AG04450 (cell line): ENCODE data around the gene SATB2. TPM values are rescaled to one million over a fixed set of nuclear protein-coding genes. Genes with fewer than 3 reads are reported as not detected.

Source experiments
- CTCF ChIA-PET: fragments of 300-600, 350-600 bp; formaldehyde crosslinking; extraction: SDS; loops from one replicate; lab custom pipeline; 2022; ENCODE audit warnings: antibody characterized with exemption, inconsistent platforms; lab: Charles Lee
- POLR2A ChIA-PET: fragments of 350-600 bp; formaldehyde crosslinking; extraction: SDS; loops from one replicate; lab custom pipeline; 2021; ENCODE audit warnings: antibody characterized with exemption, inconsistent platforms; lab: Yijun Ruan, JAX
- DNase-seq: peaks from one replicate; pipeline ENCODE4 v3.0.0-alpha.2; 2011; ENCODE audit warnings: low read depth, low spot score
- H3K27ac ChIP-seq: one replicate; pipeline ENCODE4 v1.5.1; 2012; ENCODE audit warnings: low read depth, low read length, control low read depth
- H3K27me3 ChIP-seq: one replicate; pipeline ENCODE4 v1.6.0; 2012; ENCODE audit warnings: low read length; ENCODE audit not compliant: control insufficient read depth, insufficient read depth
- H3K4me3 ChIP-seq: 2 replicates; pipeline ENCODE4 v1.5.1; 2011; ENCODE audit warnings: mild to moderate bottlenecking, low read depth, low read length, control low read depth
- H3K9me3 ChIP-seq: 2 replicates; pipeline ENCODE4 v1.5.1; 2012; ENCODE audit warnings: low read length; ENCODE audit not compliant: control insufficient read depth, insufficient read depth
- polyA plus RNA-seq: library from polyadenylated mRNA; depleted of rRNA; stranded (reverse); fragments of >200 nt; gene quantifications from 2 replicates; pipeline ENCODE4 v1.2.3, GENCODE V29; 2011
- TF ChIP-seq, protein P1 (sequence below): IDR thresholded peaks from 2 replicates; pipeline ENCODE4 v1.5.1; 2011; ENCODE audit warnings: low read depth, low read length, control low read depth, inconsistent platforms

Gene SATB2
- polyA plus RNA-seq, 1 experiment = 5.0 TPM

- peak; percentile 46 for DNase-seq
- TF ChIP-seq, protein P1, sequence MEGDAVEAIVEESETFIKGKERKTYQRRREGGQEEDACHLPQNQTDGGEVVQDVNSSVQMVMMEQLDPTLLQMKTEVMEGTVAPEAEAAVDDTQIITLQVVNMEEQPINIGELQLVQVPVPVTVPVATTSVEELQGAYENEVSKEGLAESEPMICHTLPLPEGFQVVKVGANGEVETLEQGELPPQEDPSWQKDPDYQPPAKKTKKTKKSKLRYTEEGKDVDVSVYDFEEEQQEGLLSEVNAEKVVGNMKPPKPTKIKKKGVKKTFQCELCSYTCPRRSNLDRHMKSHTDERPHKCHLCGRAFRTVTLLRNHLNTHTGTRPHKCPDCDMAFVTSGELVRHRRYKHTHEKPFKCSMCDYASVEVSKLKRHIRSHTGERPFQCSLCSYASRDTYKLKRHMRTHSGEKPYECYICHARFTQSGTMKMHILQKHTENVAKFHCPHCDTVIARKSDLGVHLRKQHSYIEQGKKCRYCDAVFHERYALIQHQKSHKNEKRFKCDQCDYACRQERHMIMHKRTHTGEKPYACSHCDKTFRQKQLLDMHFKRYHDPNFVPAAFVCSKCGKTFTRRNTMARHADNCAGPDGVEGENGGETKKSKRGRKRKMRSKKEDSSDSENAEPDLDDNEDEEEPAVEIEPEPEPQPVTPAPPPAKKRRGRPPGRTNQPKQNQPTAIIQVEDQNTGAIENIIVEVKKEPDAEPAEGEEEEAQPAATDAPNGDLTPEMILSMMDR = 0 out of 2 replicates have a peak, but pooled peaks have one; percentile 10
- POLR2A ChIA-PET = no interaction called here
- Histone ChIP-seq H3K9me3 (peaks cover 6% of the 10 kb centered on the region; the same call in 1 of the 2 replicates), H3K27me3 (no peaks in the 10 kb centered on the region), H3K4me3 (no peak overlapping the region), H3K27ac (no peak overlapping the region)
- CTCF ChIA-PET = no interaction called here
Observed at GRCh38 chr2:199261239-199261638, 196.5 kb downstream of the SATB2 start.

- H3K27me3 ChIP-seq = no peaks in the 10 kb centered on the region
- no peak overlapping the region for H3K4me3 ChIP-seq
- TF ChIP-seq, protein P1 = no peak
- DNase-seq = no peak
- POLR2A ChIA-PET = no interaction called here
- peaks cover 6% of the 10 kb centered on the region; the same call in 1 of the 2 replicates for H3K9me3 ChIP-seq
- no peak overlapping the region for H3K27ac ChIP-seq
- CTCF ChIA-PET = no interaction called here
Observed at GRCh38 chr2:199259671-199260070, 198.1 kb downstream of the SATB2 start.

DNA sequence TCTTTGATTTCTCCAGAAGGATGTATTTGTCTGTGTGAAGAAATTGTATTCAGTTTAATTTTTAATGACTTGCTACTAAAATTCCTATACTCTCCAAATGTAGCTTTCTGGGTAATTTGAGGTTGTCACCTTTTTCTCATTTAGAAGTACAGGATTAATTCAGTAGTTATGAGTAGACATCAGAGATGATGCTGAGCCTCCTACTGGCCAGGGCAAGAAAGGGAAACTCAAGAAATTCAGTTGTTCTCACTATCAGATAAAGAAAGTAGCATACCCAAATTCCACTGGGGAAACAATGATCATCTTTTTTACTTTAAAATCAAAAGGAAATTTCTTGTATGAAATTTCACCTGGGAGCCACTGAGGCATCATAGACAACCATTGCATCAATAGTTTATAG, 199.4 kb downstream of the SATB2 start:
- CTCF ChIA-PET = no interaction called here

DNA sequence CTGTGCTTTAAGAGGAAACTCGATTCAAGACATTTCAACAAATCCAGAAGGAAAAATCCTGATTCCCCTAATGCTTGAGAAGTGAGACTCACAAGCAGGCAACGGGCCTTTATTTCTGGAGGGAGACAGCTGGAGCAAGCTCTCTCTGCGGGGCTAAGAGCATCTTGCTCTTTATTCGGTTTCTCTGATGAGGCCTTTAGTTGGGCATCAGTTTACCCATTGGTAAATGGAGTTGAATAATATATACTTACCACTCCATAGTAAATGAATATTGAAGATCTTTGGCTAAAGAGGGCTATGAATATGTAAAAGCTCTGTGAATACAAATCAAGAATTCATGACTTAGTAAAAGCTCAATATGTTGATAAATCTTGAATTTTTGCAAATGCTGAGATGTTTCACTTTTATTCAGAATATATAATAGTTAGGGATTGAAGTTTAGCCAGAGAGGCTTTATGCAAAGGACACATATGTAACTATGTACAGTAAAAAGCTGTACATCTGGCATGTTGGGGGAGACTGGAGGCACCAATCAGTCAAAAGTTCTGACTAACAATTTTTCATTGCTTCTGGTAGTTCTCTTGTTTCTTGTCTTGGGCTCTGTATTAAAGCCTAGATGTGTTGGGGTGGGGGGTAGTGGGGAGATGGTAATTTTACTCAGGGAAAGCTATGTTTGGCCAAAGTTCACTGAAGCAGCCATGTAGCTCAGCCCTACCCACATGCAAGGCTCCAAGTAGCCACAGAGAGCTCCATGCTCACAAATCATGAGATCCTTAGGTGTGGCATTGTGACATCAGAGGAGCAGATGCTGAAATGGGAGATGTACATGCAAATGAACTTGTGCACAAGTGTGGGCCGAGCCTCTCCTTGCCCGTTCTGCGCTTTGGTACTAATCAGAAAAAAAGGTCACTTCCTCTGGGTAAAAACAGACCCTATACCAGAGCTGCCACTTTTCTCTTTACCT, 200.2 kb downstream of the SATB2 start:
- Histone ChIP-seq H3K27ac (no peak overlapping the region), H3K4me3 (no peak overlapping the region), H3K27me3 (no peaks in the 10 kb centered on the region), H3K9me3 (no peaks in the 10 kb centered on the region)
- ChIA-PET POLR2A (no interaction called here), CTCF (no interaction called here)
- no peak for DNase-seq
- TF ChIP-seq, protein P1 = no peak

More for the DNA sequence above, 199.4 kb downstream of the SATB2 start:
- Histone ChIP-seq H3K9me3 (peaks cover 2% of the 10 kb centered on the region; the same call in 1 of the 2 replicates), H3K4me3 (no peak overlapping the region), H3K27ac (no peak overlapping the region), H3K27me3 (no peaks in the 10 kb centered on the region)
- TF ChIP-seq, protein P1 = peak; percentile 40
- DNase-seq = no peak
- POLR2A ChIA-PET = no interaction called here

DNA sequence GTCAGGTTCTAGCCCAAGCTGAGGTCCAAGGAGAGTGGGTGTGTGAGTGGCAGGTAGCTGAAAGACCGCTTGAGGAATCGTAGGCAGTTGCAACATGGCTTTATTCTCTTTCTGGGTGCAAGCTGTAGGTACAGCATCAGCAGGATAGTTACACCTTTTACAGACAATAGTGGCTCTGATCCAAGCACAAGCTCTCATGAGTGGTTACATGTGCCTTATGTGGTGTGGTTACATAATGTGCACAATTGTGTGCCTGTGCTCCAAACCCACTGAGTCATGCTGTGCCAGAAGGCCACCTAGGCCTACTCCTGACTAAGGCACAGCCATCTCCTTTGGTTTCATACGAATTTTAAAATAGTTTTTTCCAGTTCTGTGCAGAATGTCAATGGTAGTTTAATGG, 227.6 kb downstream of the SATB2 start:
- DNase-seq = no peak
- Histone ChIP-seq H3K4me3 (no peak overlapping the region), H3K9me3 (no peaks in the 10 kb centered on the region), H3K27me3 (no peaks in the 10 kb centered on the region), H3K27ac (no peak overlapping the region)
- TF ChIP-seq, protein P1 = no peak
- ChIA-PET CTCF (no interaction called here), POLR2A (interaction anchor here (1.4 kb wide), 1 partner anchor 74 kb away, joined by 3 read pairs; no protein-coding TSS in a partner anchor)
